Activated T-helper 1 cell treated with anti-CD3 and anti-CD28 coated beads, Interleukin-12 subunit alpha, Interleukin-12 subunit beta, Interleukin-2, Interleukin-4 antibody, amounts not matched to agents 30 ng/mL and 10 ng/mL and 1 ng/mL, durations not matched to agents 14 hours and 24 hours and 36 hours (primary cell): ENCODE results near the gene MX1. TPM values are rescaled to one million over a fixed set of nuclear protein-coding genes. Genes with fewer than 3 reads are reported as not detected.

Experiments
- DNase-seq: peaks from one replicate; pipeline ENCODE4 v3.0.0; 2021; ENCODE audit warnings: low spot score
- H3K27ac Mint-ChIP-seq: one replicate; pipeline ENCODE4 v1.8.0; 2021; ENCODE audit warnings: mild to moderate bottlenecking, mixed read lengths
- H3K27me3 Mint-ChIP-seq: one replicate; pipeline ENCODE4 v1.8.0; 2022; ENCODE audit warnings: mild to moderate bottlenecking, moderate library complexity, mixed read lengths; ENCODE audit not compliant: insufficient read depth
- H3K36me3 Mint-ChIP-seq: one replicate; pipeline ENCODE4 v1.8.0; 2021; ENCODE audit warnings: low read depth, mixed read lengths
- H3K4me1 Mint-ChIP-seq: one replicate; pipeline ENCODE4 v1.8.0; 2021; ENCODE audit warnings: low read depth, mixed read lengths
- H3K4me3 Mint-ChIP-seq: one replicate; pipeline ENCODE4 v1.8.0; 2021; ENCODE audit warnings: mild to moderate bottlenecking, moderate library complexity, mixed read lengths
- H3K9me3 Mint-ChIP-seq: one replicate; pipeline ENCODE4 v1.8.0; 2021; ENCODE audit warnings: mixed read lengths
- intact Hi-C: fragments of 100-400 bp; cut with micrococcal nuclease; formaldehyde crosslinking; loops from one replicate; pipeline ENCODE4 v1.15.1; 2024
- total RNA-seq: library from RNA; stranded (reverse); gene quantifications from 2 replicates; pipeline ENCODE4 v1.2.3, GENCODE V29; 2022

Gene MX1
- total RNA-seq, 1 donor from 2014 or later: 92.8 TPM

DNA sequence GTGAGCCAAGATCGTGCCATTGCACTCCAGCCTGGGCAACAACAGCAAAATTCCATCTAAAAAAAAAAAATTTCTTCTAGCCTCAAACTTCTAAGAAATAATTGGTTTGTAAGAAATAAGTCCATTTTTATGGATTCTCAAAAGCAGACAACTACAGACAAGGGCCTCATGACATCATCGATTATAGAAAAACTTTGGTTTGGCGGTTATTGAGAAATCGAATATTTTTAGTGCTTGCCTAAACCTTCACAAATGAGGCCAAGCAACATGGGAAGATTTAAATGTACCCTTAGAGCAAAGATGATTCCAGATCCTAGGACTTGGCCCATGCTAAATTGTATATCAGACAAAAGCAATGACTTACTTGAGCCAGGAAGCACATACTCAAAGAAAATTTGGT lies 27.8 kb upstream of the MX1 start:
- H3K9me3 Mint-ChIP-seq: no peaks in the 10 kb centered on the region
- no peaks in the 10 kb centered on the region for H3K27me3 Mint-ChIP-seq
- peaks cover 58% of the 10 kb centered on the region for H3K36me3 Mint-ChIP-seq
- no peaks in the 10 kb centered on the region for H3K4me1 Mint-ChIP-seq
- no peak overlapping the region for H3K27ac Mint-ChIP-seq
- intact Hi-C loops: no loop called here
- DNase-seq: no peak
- no peak overlapping the region for H3K4me3 Mint-ChIP-seq

- Mint-ChIP-seq H3K27ac (no peak overlapping the region), H3K4me3 (no peak overlapping the region), H3K9me3 (no peaks in the 10 kb centered on the region), H3K4me1 (no peaks in the 10 kb centered on the region), H3K27me3 (no peaks in the 10 kb centered on the region), H3K36me3 (peaks cover 53% of the 10 kb centered on the region)
- intact Hi-C loops: no loop called here
- no peak for DNase-seq
Measured at GRCh38 chr21:41398831-41399230, 27.2 kb upstream of the MX1 start.

GRCh38 chr21:41399246-41399800 lies 26.7 kb upstream of the MX1 start:
- DNase-seq: no peak
- H3K27me3 Mint-ChIP-seq: no peaks in the 10 kb centered on the region
- no peak overlapping the region for H3K27ac Mint-ChIP-seq
- H3K36me3 Mint-ChIP-seq: peaks cover 51% of the 10 kb centered on the region
- H3K4me3 Mint-ChIP-seq: no peak overlapping the region
- intact Hi-C loops: no loop called here
- H3K4me1 Mint-ChIP-seq: no peaks in the 10 kb centered on the region
- no peaks in the 10 kb centered on the region for H3K9me3 Mint-ChIP-seq

- intact Hi-C loops: no loop called here
- Mint-ChIP-seq H3K27me3 (no peaks in the 10 kb centered on the region), H3K4me1 (no peaks in the 10 kb centered on the region), H3K4me3 (no peak overlapping the region), H3K36me3 (peaks cover 47% of the 10 kb centered on the region), H3K9me3 (no peaks in the 10 kb centered on the region), H3K27ac (no peak overlapping the region)
- DNase-seq: no peak
Measured at GRCh38 chr21:41402231-41402630, 23.8 kb upstream of the MX1 start.

- Mint-ChIP-seq H3K27ac (no peak overlapping the region), H3K4me1 (no peaks in the 10 kb centered on the region), H3K9me3 (no peaks in the 10 kb centered on the region), H3K4me3 (no peak overlapping the region), H3K36me3 (peaks cover 42% of the 10 kb centered on the region), H3K27me3 (no peaks in the 10 kb centered on the region)
- no peak for DNase-seq
- intact Hi-C loops: no loop called here
Measured at GRCh38 chr21:41402796-41403195, 23.2 kb upstream of the MX1 start.

DNA sequence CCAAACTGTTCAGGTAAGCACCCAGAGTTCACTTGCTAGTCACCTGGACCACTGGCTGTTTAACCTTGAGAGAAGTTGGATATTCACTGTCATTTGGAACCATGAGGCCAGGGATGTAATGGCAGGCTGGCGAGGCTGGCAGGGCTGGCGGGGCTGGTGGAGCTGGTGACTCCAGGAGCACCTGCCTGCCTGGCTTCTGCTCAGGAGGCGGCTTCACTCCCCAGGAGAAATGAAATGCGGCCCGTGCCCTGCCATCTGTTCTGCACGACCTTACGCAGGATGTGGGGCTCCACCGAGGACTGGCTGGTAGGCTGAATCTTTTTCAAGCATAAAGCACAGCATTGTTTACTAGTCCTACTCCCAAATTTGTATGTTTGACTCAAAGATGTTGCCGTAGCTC lies 22.7 kb upstream of the MX1 start:
- intact Hi-C loops: no loop called here
- no peak overlapping the region for H3K4me3 Mint-ChIP-seq
- no peak overlapping the region for H3K27ac Mint-ChIP-seq
- peaks cover 45% of the 10 kb centered on the region for H3K36me3 Mint-ChIP-seq
- no peak for DNase-seq
- H3K4me1 Mint-ChIP-seq: no peaks in the 10 kb centered on the region
- H3K27me3 Mint-ChIP-seq: no peaks in the 10 kb centered on the region
- H3K9me3 Mint-ChIP-seq: no peaks in the 10 kb centered on the region

DNA sequence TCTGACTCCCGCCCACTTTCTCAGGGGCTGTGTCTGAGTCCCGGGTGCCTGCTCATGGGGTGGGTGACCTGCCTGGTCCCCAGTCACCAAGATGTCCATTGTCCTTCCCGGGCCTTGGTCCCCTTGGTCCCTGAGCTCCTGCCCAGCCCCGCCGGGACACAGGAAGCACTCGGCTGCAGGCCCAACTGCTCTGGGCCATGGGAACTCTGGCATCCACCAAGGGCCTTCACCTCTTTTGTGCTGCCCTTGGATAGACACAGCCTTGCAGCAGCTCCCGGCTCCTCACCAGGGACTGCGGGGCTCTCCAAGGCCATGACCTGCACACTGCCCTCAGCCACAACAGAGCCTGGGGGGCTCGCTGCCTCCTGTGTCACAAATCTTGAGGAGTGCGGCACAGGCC lies 22.1 kb upstream of the MX1 start:
- H3K4me3 Mint-ChIP-seq: no peak overlapping the region
- no peaks in the 10 kb centered on the region for H3K27me3 Mint-ChIP-seq
- no peaks in the 10 kb centered on the region for H3K4me1 Mint-ChIP-seq
- no peak overlapping the region for H3K27ac Mint-ChIP-seq
- intact Hi-C loops: no loop called here
- H3K9me3 Mint-ChIP-seq: no peaks in the 10 kb centered on the region
- H3K36me3 Mint-ChIP-seq: peaks cover 51% of the 10 kb centered on the region
- DNase-seq: no peak

- Mint-ChIP-seq H3K36me3 (peaks cover 55% of the 10 kb centered on the region), H3K27me3 (no peaks in the 10 kb centered on the region), H3K4me3 (no peak overlapping the region), H3K9me3 (no peaks in the 10 kb centered on the region), H3K4me1 (no peaks in the 10 kb centered on the region), H3K27ac (no peak overlapping the region)
- intact Hi-C loops: no loop called here
- DNase-seq: no peak
Measured at GRCh38 chr21:41405321-41405720, 20.7 kb upstream of the MX1 start.

GRCh38 chr21:41406340-41406739 lies 19.7 kb upstream of the MX1 start:
- Mint-ChIP-seq H3K27me3 (no peaks in the 10 kb centered on the region), H3K36me3 (peaks cover 54% of the 10 kb centered on the region), H3K27ac (no peak overlapping the region), H3K4me3 (no peak overlapping the region), H3K9me3 (no peaks in the 10 kb centered on the region), H3K4me1 (peaks cover 2% of the 10 kb centered on the region)
- DNase-seq: no peak
- intact Hi-C loops: no loop called here

DNA sequence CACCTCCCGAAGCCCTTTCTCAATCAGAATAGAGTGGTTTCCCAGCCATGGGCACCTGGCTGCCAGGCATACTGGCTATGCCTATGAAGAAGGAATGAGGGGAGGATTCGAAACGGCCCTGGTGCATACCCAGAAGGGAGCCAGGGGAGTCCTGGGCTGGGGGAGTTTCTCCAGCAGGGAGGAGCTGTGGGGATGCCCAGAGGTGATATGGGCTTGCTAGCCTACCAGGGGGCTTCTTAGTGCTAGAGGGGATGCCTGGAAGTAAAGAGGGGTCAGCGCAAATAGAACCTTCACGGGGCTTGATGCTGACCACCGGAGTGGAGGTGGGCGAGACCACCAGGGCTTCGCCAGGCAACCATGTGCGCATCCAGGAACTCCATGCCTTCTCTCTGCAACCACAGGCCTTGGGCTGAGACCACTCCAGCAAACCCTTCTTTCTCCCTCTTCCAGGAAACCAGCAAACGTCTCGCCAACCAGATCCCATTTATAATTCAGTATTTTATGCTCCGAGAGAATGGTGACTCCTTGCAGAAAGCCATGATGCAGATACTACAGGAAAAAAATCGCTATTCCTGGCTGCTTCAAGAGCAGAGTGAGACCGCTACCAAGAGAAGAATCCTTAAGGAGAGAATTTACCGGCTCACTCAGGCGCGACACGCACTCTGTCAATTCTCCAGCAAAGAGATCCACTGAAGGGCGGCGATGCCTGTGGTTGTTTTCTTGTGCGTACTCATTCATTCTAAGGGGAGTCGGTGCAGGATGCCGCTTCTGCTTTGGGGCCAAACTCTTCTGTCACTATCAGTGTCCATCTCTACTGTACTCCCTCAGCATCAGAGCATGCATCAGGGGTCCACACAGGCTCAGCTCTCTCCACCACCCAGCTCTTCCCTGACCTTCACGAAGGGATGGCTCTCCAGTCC lies 18.2 kb upstream of the MX1 start:
- Mint-ChIP-seq H3K4me3 (no peak overlapping the region), H3K27ac (no peak overlapping the region), H3K27me3 (peaks cover 5% of the 10 kb centered on the region), H3K36me3 (peaks cover 57% of the 10 kb centered on the region), H3K4me1 (peaks cover 7% of the 10 kb centered on the region), H3K9me3 (peaks cover 8% of the 10 kb centered on the region)
- intact Hi-C loops: no loop called here
- DNase-seq: no peak

GRCh38 chr21:41410361-41410760 lies 15.7 kb upstream of the MX1 start:
- peaks cover 54% of the 10 kb centered on the region for H3K36me3 Mint-ChIP-seq
- H3K4me3 Mint-ChIP-seq: no peak overlapping the region
- peak overlapping the region; percentile 32 for H3K27ac Mint-ChIP-seq
- peaks cover 12% of the 10 kb centered on the region for H3K9me3 Mint-ChIP-seq
- peaks cover 18% of the 10 kb centered on the region for H3K27me3 Mint-ChIP-seq
- peaks cover 7% of the 10 kb centered on the region for H3K4me1 Mint-ChIP-seq
- DNase-seq: no peak
- intact Hi-C loops: no loop called here

- intact Hi-C loops: no loop called here
- no peak overlapping the region for H3K4me3 Mint-ChIP-seq
- H3K27ac Mint-ChIP-seq: peak overlapping the region; percentile 32
- H3K27me3 Mint-ChIP-seq: peaks cover 20% of the 10 kb centered on the region
- DNase-seq: no peak
- peaks cover 53% of the 10 kb centered on the region for H3K36me3 Mint-ChIP-seq
- H3K9me3 Mint-ChIP-seq: peaks cover 12% of the 10 kb centered on the region
- H3K4me1 Mint-ChIP-seq: peaks cover 7% of the 10 kb centered on the region
Measured at GRCh38 chr21:41410767-41411448, 15.1 kb upstream of the MX1 start.

- Mint-ChIP-seq H3K27ac (no peak overlapping the region), H3K9me3 (peaks cover 12% of the 10 kb centered on the region), H3K4me3 (no peak overlapping the region), H3K27me3 (peaks cover 20% of the 10 kb centered on the region), H3K36me3 (peaks cover 47% of the 10 kb centered on the region), H3K4me1 (peaks cover 7% of the 10 kb centered on the region)
- DNase-seq: no peak
- intact Hi-C loops: no loop called here
Measured at GRCh38 chr21:41411449-41412089, 14.5 kb upstream of the MX1 start.
